GM18507 (cell line): ENCODE results near the gene LRCH4.
"Not testable (repeated sequence)": the region's sequence is repeated elsewhere in the genome, so short reads cannot be mapped to it uniquely, and the experiment has no call there.

ENCODE experiments used
- DNase-seq: peaks from one replicate; pipeline ENCODE4 v3.0.0; 2011; ENCODE audit warnings: low read depth; ENCODE audit not compliant: insufficient read length; ENCODE audit errors: extremely low spot score
- FAIRE-seq: peaks from 2 replicates; lab custom pipeline; 2011; peaks lifted over from hg19 to GRCh38; lab: Jason Lieb, UNC

The LRCH4 gene

DNA sequence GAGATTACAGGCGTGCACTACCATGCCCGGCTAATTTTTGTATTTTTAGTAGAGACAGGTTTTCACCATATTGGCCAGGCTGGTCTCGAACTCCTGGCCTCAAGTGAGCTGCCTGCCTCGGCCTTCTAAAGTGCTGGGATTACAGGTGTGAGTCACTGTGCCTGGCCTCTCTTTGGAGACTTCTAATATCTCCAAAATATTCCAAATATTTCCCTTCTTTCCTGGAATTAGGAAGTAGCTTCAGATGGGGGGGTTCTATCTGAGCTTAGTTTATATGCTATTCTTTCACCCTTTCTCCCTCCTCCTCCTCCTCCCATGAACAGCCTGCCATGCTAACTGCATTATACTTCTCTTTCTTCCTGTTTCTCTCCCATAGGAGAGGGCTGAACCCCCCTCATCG lies 37.5 kb downstream of the LRCH4 start:
- DNase-seq, FAIRE-seq: not testable (repeated sequence)

DNA sequence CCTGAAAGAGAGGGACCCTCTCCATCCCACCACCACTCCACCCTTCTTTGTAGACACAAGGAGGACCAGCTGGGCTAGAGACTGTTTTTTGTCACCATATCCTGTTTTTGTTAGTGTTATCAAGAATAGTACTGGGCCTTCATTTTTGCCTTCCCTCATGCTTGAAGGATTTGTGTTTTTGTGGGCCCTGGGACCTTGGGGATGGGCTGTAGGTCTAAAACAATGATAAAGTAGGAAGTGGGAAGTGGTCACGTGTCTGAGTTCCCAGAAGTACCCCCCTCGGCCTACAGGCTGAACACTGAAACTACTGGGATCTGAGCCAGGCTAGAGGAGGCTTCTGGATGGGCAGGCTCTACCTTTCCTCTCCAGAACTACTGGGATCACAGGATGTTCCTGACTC lies 38.1 kb downstream of the LRCH4 start:
- FAIRE-seq (no peak), DNase-seq (no peak)

DNA sequence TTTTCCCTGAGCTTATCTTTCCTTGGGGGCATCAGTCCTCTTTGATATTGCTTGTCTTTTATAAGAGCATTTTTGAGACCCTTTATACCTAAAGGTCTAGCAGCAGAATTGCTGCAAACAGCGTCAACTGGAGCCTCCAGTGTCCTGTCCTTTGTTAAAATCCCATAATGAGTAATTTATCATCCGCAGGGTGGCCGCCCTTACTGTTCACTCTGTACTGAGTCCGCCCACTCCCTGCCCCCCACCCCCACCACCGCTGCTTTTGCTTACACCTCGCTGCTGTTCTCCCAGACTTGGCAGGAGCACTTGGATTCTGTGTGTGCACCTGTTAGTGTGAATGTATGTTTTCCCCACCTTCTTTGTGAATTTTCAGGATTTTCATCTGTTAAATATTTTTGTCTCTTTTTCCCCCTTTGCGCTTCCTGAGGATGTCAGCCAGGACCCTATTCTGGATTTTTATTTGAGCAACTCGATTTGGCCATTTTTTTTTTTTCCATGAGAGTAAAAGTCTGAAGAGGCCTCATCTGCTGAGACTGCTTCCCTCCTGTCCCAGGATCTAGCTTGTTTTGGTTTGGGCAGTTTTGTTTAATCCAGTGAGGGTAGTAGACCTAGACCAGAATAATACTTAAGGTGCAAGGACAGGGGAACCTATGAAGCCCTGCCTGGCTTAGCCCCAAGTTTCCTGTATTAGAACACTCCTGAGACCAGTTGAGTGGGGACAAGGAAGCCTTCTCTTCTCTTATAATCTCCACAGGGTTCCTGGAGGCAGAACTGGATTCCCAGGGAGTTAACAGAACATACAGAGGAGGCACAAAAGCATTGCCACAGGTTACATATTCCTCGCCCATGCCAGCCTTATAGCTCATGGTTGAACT lies 38.8 kb downstream of the LRCH4 start:
- no peak for FAIRE-seq
- no peak for DNase-seq

DNA sequence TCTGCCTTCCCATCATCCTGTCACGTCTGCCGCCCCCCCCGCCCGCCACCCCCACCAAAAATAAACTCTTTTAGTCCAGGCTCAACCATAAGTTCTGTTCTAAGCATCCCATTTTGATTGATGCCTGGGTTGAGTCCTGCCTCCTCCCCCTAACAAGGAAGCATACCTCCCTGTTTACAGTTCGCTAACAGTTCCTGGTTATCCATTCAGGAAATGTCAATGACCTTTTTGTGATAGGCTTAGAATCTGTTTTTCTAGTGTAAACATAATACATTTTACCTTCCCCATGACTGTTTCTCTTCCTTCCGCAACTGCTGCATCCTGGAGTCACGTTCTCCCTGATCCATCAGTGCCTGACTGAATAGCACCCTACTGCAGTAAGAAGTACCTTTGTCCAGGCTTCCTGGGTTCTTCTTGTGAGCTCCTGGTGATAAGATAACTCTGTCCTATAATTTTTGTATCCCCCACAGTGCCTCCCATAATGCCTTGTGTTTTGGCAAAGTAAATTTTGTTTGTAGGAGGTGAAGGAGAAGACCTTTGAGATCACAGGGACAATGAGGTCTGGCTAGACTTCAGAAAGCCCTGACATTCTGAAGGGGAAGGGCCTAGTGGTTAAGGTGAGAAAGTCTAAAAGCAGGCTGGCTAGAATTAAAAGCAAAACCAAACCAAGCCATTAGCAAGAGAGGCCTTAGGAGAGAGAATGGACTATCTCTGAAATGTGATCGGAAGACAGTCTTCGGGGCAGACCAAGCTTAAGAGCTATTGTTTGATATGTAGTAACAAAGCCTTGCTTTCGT lies 39.6 kb downstream of the LRCH4 start:
- FAIRE-seq (peak; percentile 87), DNase-seq (no peak)

DNA sequence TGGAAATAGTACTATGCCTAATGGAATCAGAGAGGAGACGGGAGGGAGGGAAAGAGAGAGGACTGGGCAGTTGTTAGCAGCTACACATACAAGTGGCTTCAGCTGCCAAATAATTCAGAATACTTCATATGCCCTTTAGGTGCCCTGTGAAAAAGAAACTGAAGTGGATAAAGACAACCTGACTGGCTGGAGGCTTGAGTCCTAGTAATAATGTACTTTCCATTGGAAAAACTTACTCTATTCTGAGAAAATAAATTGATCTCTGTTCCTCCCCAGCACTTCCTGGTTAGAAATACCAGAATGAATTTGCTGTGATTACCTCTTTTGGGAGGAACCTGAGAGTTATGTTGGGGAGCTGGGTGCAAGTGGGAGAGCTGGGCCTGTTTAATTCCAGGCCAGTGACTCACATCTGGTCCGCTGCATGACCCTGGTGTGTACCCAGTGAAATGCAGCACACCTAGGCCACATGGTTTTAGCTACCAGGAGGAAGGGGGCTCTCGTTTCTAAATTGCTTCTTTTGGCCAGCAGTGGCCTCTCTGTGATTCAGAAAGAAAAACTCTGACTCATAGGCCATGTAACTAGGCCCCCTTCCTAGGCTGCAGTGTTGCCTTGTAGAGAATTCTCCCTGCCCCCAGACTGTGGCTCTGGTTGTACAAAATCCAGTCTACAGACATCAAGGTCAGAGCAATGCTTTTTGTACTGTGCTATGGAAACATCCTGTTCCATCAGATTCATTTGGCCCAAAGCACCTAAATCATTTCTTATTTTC lies 40.4 kb downstream of the LRCH4 start:
- FAIRE-seq (peak; percentile 89), DNase-seq (no peak)

DNA sequence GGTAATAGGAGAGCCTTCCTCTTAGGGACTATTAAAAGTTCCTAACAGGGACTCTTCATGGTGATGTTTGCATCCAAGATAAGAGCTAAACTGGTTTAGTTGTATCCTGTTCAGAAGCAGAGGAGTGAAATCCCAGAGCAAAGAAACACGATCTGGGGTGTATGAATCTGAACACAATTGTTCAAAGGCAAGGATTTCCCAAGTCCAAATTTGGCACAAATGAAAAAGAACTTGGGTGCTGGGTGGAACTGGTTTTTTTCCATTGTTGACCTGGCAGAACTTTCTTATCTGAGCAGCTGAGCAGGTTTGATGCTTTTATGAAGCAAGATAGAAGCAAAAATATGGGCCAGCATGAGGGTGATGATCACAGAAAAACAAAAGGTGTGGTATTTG lies 41.0 kb downstream of the LRCH4 start:
- DNase-seq (no peak), FAIRE-seq (no peak)

DNA sequence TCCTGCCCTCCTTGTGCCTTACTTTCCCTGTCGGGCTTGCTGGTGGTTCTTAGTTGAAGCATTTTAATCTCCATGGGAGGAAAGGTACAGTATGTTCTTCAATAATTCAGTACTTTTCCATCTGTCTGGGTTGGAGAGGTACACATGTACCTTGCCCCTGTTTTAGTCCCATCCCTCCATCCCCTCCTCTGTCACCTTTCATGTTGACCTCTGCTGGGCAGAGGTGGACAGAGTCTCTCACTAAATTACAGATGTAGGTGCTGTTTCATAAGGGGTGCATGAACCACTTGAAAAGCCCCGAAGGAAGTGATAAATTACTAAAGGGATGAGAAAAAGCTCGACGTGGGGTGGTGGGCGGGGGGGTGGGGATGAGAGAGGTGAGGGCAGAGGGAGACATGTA lies 41.5 kb downstream of the LRCH4 start:
- FAIRE-seq = no peak
- DNase-seq = no peak

DNA sequence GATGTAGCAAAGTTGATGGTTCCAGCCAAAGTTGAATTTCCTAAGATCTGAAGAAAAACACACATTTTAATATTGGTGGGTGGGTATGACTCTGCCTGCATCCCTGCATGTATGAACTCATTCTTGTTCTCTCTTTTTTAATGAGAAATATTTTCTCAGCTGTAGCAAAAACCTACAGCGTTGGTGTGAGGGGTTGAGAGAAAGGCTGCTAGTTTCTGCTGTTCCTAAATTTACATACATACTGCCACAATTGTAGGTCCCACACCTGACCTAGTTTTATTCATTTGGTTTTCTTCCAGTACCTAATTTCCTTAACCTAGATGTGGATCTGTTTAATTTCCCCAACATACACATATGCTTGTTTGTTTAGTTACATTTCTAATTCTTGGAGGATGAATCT lies 42.3 kb downstream of the LRCH4 start:
- FAIRE-seq = no peak
- DNase-seq = no peak

DNA sequence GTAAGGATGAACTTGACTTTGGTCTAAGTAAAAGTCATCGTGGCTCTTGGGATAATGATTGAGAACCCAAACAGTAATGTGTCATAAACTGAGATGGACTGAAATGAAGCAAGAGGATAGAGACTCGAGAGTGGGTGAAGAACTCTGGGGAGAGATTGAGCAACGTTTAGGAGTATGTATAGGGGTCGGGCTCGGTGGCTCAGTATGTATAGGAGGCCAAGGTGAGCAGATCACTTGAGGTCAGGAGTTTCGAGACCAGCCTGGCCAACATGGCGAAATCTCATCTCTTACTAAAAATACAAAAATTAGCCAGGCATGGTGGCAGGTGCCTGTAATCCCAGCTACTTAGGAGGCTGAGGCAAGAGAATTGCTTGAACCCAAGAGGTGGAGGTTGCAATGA lies 44.6 kb downstream of the LRCH4 start:
- not testable (repeated sequence) for DNase-seq, FAIRE-seq

DNA sequence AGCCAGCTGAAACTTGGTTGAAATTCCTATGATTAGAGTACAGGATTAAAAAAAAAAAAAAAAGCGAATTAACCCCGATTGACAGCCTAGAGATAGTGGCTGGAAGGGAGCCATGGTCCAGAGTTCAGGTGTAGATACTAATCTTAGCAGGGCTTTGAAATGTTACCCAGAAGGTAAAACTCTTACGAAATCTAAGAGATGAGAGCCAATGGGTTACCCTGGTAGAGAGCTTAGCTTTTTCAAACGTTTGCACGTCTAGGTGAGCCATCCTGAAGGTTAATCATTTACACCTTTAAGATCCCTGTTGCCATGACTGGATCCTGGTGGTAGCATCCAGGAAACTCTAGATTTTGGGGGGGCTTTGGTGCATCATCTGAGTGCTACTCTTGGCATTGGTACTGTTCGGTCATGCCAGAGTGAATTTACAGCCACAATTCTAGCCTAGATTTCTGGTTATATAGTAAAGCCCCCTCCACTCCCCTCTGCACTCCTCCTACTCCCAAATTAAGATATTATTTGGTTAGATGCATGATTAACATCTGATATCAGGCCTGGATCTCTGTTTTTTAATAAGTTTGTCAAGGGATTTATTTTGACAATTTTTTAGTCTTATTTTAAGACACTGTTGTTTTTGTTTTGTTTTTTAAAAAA lies 45.7 kb downstream of the LRCH4 start:
- FAIRE-seq (no peak), DNase-seq (no peak)

DNA sequence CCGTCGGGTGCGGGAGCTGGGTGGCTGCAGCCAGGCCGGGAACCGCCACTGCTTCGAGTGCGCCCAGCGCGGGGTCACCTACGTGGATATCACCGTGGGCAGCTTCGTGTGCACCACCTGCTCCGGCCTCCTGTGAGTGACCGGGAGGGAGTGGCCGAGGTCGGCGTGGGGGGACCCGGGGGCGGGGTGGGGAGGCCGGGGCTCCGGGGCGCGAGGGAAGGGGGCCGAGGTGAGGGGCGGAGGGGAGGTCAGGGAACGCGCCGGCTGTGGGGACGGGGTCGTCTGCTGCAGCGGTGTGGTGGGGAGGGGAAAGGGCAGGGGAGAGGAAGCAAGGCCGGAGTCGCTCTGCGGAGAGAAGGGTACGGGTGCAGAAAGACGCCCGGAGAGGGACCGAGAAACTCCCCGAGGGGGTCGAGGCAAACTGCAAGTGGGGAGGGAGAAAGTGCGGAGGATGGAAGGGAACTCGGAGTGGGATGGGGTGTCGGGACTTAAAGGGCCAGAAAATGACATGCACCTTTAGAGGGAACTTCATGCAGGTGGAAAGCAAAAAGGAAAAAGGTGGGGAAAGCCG lies 46.4 kb downstream of the LRCH4 start:
- FAIRE-seq = no peak
- DNase-seq = no peak

DNA sequence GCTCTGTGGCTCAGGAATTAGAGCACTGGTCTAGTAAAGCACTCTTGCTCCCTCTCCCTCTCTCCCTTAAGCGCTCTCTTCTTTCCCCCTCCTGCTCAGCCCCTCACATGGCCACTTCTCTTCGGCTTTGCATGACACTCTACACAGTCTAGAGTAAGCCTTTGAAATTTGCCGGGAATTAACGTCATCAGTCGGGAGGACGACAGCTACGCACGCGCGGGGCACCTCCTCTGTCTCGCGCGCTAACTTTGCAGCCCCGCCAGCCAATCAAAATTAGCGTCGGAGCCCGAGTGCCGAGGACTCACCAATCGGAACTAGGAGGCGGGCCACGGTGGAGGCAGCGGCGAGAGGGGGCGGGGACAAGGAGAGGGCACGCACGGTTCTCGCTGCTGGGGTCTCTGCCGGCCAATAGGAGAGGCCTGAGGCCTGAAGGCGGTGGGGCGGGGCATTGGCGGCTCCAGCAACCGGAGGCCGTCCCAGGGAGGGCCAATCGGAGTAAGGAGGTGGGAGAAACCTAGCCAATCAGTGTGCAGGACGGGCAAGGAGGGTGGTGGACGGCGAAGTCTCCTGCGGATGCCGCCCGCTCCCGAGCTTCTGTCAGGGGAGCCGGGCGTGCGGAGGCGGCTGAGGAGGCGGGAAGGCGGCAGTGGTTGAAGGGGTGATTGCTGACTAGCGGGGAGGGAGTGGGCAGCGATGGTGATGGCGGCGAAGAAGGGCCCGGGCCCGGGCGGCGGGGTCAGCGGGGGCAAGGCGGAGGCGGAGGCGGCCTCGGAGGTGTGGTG lies 47.1 kb downstream of the LRCH4 start, which contains the start of gene AGFG2:
AGFG2 (plus strand) TSS at position 550 of the 782 bp plus-strand sequence; CDS start at position 694, 144 bp downstream.
- peak; percentile 98 for FAIRE-seq

DNA sequence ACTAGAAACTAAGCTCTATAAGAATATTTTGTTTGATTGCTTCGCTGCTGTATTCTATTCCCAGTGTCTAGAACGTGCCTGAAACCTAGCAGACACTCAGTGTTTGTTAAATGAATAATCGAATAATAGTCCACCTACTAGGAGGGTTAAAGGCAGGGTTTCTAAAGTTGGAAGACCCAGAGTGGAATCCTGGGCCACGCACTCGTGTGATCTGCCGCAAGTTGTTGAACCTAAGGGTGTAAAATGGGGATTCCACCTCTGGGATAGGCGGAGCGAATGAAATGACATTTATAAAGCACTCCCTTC lies 47.6 kb downstream of the LRCH4 start:
- no peak for FAIRE-seq
- no peak for DNase-seq

More for the DNA sequence above, 47.1 kb downstream of the LRCH4 start, which contains the start of gene AGFG2:
- DNase-seq = peak; percentile 97

DNA sequence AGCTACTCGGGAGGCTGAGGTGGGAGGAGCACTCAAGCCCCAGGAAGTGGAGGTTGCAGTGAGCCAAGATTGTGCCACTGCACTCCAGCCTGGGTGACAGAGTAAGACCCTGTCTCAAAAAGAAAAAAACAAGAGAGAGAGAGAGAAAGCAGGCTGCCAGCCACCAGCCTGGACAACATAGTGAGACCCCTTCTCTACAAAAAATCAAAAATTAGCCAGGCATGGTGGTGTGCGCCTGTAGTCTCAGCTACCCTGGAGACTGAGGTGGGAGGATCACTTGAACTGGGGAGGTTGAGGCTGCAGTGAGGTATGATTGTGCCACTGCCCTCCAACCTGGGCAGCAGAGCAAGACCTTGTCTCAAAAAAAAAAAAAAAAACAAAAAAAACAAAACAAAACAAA lies 49.2 kb downstream of the LRCH4 start:
- DNase-seq, FAIRE-seq: not testable (repeated sequence)

DNA sequence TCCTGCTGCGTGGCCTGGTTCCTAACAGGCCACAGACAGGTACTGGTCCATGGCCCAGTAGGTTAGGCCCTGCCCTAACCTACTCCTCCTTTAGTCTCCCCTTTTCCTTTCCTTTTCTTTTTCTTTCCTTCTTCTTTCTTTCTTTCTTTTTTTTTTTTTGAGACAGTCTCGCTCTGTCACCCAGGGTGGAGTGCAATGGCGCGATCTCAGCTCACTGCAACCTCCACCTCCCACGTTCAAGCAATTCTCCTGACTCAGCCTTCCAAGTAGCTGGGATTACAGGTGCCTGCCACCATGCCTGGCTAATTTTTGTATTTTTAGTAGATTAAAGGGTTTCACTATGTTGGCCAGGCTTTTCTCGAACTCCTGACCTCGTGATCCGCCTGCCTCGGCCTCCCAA lies 49.9 kb downstream of the LRCH4 start:
- not testable (repeated sequence) for FAIRE-seq

DNA sequence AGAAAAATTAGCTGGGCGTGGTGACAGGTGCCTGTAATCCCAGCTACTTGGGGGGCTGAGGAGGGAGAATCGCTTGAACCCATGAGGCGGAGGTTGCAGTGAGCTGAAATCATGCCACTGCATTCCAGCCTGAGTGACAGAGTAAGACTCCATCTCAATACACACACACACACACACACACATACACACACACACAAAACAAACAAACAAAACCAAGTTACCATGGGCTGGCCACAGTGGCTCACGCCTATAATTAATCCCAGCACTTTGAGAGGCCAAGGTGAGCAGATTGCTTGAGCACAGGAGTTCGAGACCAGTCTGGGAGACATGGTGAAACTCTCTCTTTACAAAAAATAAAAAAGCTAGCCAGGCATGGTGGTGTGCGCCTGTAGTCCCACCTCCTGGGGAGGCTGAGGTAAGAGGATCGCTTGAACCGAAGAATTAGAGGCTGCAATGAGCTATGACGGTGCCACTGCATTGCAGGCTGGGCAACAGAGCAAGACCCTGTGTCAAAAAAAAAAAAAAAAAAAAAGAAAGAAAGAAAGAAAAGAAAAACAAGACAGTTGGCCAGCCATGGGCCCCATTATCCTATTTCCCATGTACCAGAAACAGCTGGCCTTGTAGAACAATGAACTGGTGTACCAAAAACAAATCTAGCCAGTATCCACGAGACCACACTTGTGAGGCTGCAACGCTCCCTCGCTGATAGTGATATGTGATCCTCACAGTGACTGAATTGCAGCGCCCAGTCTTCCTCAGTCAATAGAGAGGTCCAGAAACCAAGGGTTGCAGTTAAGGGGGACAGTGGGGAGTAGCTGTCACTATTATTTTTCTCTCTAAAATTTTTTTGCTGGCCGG lies 53.5 kb downstream of the LRCH4 start:
- no peak for DNase-seq
- FAIRE-seq = no peak

More for the DNA sequence above, 49.9 kb downstream of the LRCH4 start:
- not testable (repeated sequence) for DNase-seq

DNA sequence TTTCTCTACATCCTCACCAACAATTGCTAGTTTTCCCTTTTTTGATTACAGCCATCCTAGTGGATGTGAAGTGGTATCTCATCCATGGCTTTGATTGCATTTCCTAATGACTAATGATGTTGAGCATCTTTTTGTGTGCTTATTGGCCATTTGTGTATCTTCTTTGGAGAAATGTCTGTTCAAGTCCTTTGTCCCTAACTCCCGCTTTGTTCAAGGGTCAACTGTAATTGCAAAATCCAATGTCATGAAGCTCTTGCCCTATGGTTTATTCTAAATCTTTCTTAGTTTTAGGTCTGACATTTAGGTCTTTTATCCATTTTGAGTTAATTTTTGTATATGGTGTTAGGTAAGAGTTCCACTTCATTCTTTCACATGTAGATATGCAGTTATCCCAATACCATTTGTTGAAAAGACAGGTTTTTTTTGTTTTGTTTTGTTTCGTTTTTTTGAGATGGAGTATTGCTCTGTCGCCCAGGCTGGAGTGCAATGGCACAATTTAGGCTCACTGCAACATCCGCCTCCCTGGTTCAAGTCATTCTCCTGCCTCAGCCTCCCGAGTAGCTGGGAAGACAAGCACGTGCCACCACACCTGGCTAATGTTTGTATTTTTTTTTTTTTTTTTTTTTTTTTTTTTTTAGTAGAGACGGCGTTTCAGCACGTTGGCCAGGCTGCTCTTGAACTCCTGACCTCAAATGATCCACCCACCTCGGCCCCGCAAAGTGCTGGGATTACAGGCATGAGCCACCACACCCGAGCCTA lies 57.6 kb downstream of the LRCH4 start:
- FAIRE-seq, DNase-seq: not testable (repeated sequence)
